ENCODE measurements around the gene AR.

AR gene

GRCh38 chrX:67720344-67720743 is 176.5 kb downstream of the AR start:
- Histone ChIP-seq H3K27ac (no peak overlapping the region), H3K9me3 (ENCODE audit: low read depth, low read length) (no peaks in the 10 kb centered on the region), H3K4me3 (no peak overlapping the region), H3K36me3 (ENCODE audit: insufficient read depth, low read length) (no peaks in the 10 kb centered on the region), H3K9ac (ENCODE audit: insufficient read length) (no peak overlapping the region)
- TF ChIP-seq POLR2AphosphoS5 (IDR thresholded peaks at IDR 0.05; ENCODE audit: borderline replicate concordance, low read depth, low read length) (no peak), FOXP2 (optimal IDR thresholded peaks at IDR 0.05; ENCODE audit: control extremely low read depth, extremely low read length, insufficient read depth) (no peak), EZH2 (IDR thresholded peaks at IDR 0.05) (no peak)
- no peak for DNase-seq (ENCODE audit: low read depth, low spot score)

- Histone ChIP-seq H3K9me3 (ENCODE audit: low read depth, low read length) (no peaks in the 10 kb centered on the region), H3K4me3 (no peak overlapping the region), H3K36me3 (ENCODE audit: insufficient read depth, low read length) (no peaks in the 10 kb centered on the region), H3K27ac (no peak overlapping the region), H3K9ac (ENCODE audit: insufficient read length) (no peak overlapping the region)
- no peak for DNase-seq (ENCODE audit: low read depth, low spot score)
- TF ChIP-seq FOXP2 (optimal IDR thresholded peaks at IDR 0.05; ENCODE audit: control extremely low read depth, extremely low read length, insufficient read depth), result no peak
- no peak for TF ChIP-seq EZH2 (IDR thresholded peaks at IDR 0.05)
- no peak for TF ChIP-seq POLR2AphosphoS5 (IDR thresholded peaks at IDR 0.05; ENCODE audit: borderline replicate concordance, low read depth, low read length)
Observed at GRCh38 chrX:67721321-67721720, 177.5 kb downstream of the AR start.

- TF ChIP-seq EZH2 (IDR thresholded peaks at IDR 0.05) (no peak), FOXP2 (optimal IDR thresholded peaks at IDR 0.05; ENCODE audit: control extremely low read depth, extremely low read length, insufficient read depth) (no peak)
- Histone ChIP-seq H3K27ac (no peak overlapping the region), H3K9ac (ENCODE audit: insufficient read length) (no peak overlapping the region), H3K4me3 (no peak overlapping the region), H3K9me3 (ENCODE audit: low read depth, low read length) (no peaks in the 10 kb centered on the region), H3K36me3 (ENCODE audit: insufficient read depth, low read length) (no peaks in the 10 kb centered on the region)
- no peak for DNase-seq (ENCODE audit: low read depth, low spot score)
Observed at GRCh38 chrX:67723580-67724351, 179.9 kb downstream of the AR start.

GRCh38 chrX:67724359-67725110 is 180.7 kb downstream of the AR start:
- Histone ChIP-seq H3K4me3 (no peak overlapping the region), H3K9me3 (ENCODE audit: low read depth, low read length) (no peaks in the 10 kb centered on the region), H3K9ac (ENCODE audit: insufficient read length) (no peak overlapping the region), H3K36me3 (ENCODE audit: insufficient read depth, low read length) (no peaks in the 10 kb centered on the region), H3K27ac (no peak overlapping the region)
- DNase-seq (ENCODE audit: low read depth, low spot score), result no peak
- TF ChIP-seq POLR2AphosphoS5 (IDR thresholded peaks at IDR 0.05; ENCODE audit: borderline replicate concordance, low read depth, low read length) (no peak), FOXP2 (optimal IDR thresholded peaks at IDR 0.05; ENCODE audit: control extremely low read depth, extremely low read length, insufficient read depth) (no peak), EZH2 (IDR thresholded peaks at IDR 0.05) (no peak)

- TF ChIP-seq POLR2AphosphoS5 (IDR thresholded peaks at IDR 0.05; ENCODE audit: borderline replicate concordance, low read depth, low read length), result no peak
- Histone ChIP-seq H3K9ac (ENCODE audit: insufficient read length) (no peak overlapping the region), H3K9me3 (ENCODE audit: low read depth, low read length) (no peaks in the 10 kb centered on the region), H3K4me3 (no peak overlapping the region), H3K36me3 (ENCODE audit: insufficient read depth, low read length) (no peaks in the 10 kb centered on the region), H3K27ac (no peak overlapping the region)
- DNase-seq (ENCODE audit: low read depth, low spot score), result no peak
Observed at GRCh38 chrX:67725471-67725870, 181.7 kb downstream of the AR start.

GRCh38 chrX:67726018-67726417 is 182.2 kb downstream of the AR start:
- Histone ChIP-seq H3K4me3 (no peak overlapping the region), H3K27ac (no peak overlapping the region)

GRCh38 chrX:67727576-67727975 is 183.8 kb downstream of the AR start:
- TF ChIP-seq POLR2AphosphoS5 (IDR thresholded peaks at IDR 0.05; ENCODE audit: borderline replicate concordance, low read depth, low read length), result no peak
- no peak for TF ChIP-seq EZH2 (IDR thresholded peaks at IDR 0.05)
- no peak for TF ChIP-seq FOXP2 (optimal IDR thresholded peaks at IDR 0.05; ENCODE audit: control extremely low read depth, extremely low read length, insufficient read depth)

More at GRCh38 chrX:67726018-67726417, 182.2 kb downstream of the AR start:
- Histone ChIP-seq H3K9me3 (ENCODE audit: low read depth, low read length) (no peaks in the 10 kb centered on the region), H3K9ac (ENCODE audit: insufficient read length) (no peak overlapping the region), H3K36me3 (ENCODE audit: insufficient read depth, low read length) (no peaks in the 10 kb centered on the region)
- TF ChIP-seq FOXP2 (optimal IDR thresholded peaks at IDR 0.05; ENCODE audit: control extremely low read depth, extremely low read length, insufficient read depth) (no peak), EZH2 (IDR thresholded peaks at IDR 0.05) (no peak), POLR2AphosphoS5 (IDR thresholded peaks at IDR 0.05; ENCODE audit: borderline replicate concordance, low read depth, low read length) (no peak)
- DNase-seq (ENCODE audit: low read depth, low spot score), result no peak

GRCh38 chrX:67730296-67730695 is 186.5 kb downstream of the AR start:
- Histone ChIP-seq H3K9me3 (ENCODE audit: low read depth, low read length) (no peaks in the 10 kb centered on the region), H3K9ac (ENCODE audit: insufficient read length) (no peak overlapping the region), H3K4me3 (no peak overlapping the region), H3K27ac (no peak overlapping the region), H3K36me3 (ENCODE audit: insufficient read depth, low read length) (no peaks in the 10 kb centered on the region)
- DNase-seq (ENCODE audit: low read depth, low spot score), result no peak
- TF ChIP-seq EZH2 (IDR thresholded peaks at IDR 0.05) (no peak), POLR2AphosphoS5 (IDR thresholded peaks at IDR 0.05; ENCODE audit: borderline replicate concordance, low read depth, low read length) (no peak), FOXP2 (optimal IDR thresholded peaks at IDR 0.05; ENCODE audit: control extremely low read depth, extremely low read length, insufficient read depth) (no peak)

More at GRCh38 chrX:67727576-67727975, 183.8 kb downstream of the AR start:
- Histone ChIP-seq H3K9ac (ENCODE audit: insufficient read length) (no peak overlapping the region), H3K27ac (no peak overlapping the region), H3K4me3 (no peak overlapping the region), H3K9me3 (ENCODE audit: low read depth, low read length) (no peaks in the 10 kb centered on the region), H3K36me3 (ENCODE audit: insufficient read depth, low read length) (no peaks in the 10 kb centered on the region)
- DNase-seq (ENCODE audit: low read depth, low spot score), result no peak

Data from SK-N-MC (cell line).